HG02981 (cell line): Measurements from ENCODE around the gene DMGDH.

ENCODE experiments used
- ATAC-seq: cut with Tn5 transposase; IDR thresholded peaks from one replicate; pipeline ENCODE4 v1.9.1; 2021; ENCODE audit warnings: mild to moderate bottlenecking, moderate library complexity; ENCODE audit not compliant: unreplicated experiment

DMGDH gene

GRCh38 chr5:78979909-78980308 is 89.6 kb downstream of the DMGDH start:
- ATAC-seq = no peak

- no peak for ATAC-seq
Measured at GRCh38 chr5:78979117-78979742, 90.2 kb downstream of the DMGDH start.

DNA sequence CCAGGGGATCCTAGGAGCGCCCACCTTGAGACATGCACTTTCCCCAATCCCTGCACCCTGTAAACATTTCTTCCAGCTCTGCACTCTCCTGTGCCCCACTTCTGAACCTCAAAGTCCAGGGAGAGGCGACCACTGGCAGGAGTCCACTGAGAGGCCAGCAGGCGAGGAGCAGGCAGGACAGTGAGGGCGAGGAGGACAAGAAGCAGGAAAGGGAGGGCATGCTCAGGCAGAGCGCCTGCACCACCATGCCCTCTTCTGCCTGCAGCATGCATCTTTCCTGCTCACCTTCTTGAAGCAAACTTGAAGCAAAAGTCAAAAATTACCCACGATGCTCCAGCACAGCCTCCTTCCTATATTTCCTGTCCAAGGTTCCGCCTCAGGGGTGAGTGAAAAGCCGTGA is 94.4 kb downstream of the DMGDH start:
- ATAC-seq = no peak

GRCh38 chr5:78974601-78975000 is 94.9 kb downstream of the DMGDH start:
- no peak for ATAC-seq

GRCh38 chr5:78974011-78974410 is 95.5 kb downstream of the DMGDH start:
- no peak for ATAC-seq

- no peak for ATAC-seq
Measured at GRCh38 chr5:78972654-78973428, 96.6 kb downstream of the DMGDH start.

DNA sequence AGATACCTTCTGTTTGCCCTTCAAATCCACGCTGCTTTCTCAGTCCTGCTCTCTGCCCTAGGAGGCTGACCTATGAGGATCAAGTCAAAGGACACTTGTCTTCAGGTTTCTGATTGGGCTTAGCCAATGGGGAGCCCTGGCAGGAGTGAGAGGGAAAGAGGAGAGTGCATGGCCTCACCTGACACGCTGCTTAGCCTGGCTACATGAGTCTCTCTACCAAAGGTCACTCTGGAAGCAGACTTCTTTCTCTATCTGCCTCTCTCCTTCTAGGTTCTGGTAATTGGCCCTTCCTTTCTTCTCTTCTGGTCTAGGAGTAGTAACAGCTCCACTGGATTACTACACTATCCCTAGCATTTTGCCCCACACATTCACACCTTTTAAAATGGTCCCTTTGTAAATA is 97.5 kb downstream of the DMGDH start:
- ATAC-seq = no peak

DNA sequence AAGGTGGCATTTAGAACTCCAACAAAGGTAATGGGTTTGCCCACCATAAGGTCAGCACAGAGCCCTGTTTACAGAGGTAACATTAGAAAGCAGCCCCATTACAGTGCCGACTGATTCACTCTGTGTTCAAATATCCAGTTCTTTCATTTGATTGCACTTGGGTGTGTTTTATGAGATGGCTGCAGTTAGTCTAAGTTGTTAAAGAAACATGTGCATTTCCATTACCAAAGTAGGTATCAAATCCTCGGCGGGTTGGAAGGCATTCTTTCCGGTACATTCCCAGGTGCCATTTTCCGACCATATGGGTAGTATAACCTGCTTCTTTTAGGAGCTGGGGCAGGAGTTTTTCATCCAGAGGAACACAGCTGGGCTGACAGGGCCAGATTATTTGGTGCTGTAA is 100.7 kb downstream of the DMGDH start:
- no peak for ATAC-seq

DNA sequence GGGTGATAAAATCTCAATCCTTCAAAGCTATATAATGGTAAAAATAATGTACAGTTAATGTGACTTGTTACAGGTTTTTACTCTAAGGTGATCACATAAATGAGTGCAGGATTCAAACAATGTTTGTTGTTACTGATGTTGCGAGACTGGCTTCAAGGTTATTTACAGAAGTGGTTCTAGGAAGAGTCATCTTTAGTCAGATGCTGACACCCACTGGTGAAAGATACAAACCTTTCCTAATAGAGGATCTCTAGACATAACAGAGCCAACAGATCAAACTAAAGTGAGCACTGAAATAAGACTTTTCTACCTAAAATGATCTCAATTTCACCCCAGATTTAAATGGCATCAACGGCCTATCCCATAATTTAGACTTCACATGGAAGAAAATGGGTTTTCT is 104.6 kb downstream of the DMGDH start:
- ATAC-seq = no peak

- no peak for ATAC-seq
Measured at GRCh38 chr5:78961743-78962142, 107.7 kb downstream of the DMGDH start.

DNA sequence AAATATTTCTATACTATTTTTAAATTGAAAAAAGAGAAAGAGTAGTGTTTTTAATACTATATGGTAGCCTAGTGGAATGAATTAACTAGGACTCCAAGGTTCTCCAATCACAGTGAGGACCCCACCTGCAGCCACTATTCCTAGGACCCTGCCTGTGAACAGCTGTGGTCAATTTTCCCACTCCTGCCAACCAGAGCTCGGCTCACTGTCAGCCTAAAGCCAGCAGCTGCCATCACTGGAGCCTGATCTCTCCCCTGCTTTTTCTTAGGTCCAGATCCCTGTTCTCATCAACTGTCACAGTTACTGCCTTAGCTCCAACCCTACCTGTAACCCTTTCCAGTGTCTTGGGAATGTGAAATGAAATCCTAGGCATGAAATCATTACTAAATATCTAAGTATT is 109.7 kb downstream of the DMGDH start:
- no peak for ATAC-seq

DNA sequence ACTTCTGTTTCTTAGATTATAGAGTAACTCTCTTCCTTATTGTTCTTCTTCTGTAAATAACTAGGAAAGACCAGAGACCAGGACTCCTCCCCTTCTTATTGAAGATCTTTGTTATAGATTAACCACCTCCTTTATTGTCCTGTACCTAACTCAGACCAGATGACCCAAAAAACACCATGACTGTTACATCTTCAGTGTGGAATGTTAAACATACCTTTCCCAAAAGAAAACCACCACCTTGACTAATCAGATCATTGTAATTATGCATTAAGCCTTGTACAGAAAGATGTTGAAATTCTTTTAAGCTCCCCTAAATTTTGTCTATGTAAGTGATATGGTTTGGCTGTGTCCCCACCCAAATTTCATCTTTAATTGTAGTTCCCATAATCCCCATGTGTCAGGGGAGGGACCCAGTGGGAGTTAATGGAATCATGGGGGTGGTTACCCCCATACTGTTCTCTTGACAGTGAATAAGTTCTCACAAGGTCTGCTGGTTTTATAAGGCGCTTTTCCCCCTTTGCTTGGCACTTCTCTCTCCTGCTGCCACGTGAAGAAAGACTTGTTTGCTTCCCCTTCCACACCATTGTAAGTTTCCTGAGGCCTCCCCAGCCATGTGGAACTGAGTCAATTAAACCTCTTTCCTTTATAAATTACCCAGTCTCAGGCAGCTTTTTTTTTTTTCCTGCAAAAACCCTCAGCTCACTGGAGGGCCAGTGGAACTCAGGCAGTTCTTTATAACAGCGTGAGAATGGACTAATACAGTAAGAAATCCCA is 110.6 kb downstream of the DMGDH start:
- ATAC-seq = no peak

GRCh38 chr5:78956901-78957300 is 112.6 kb downstream of the DMGDH start:
- no peak for ATAC-seq

GRCh38 chr5:78953092-78953800 is 116.2 kb downstream of the DMGDH start:
- ATAC-seq = no peak
